Activated CD8-positive, alpha-beta memory T cell treated with anti-CD3 and anti-CD28 coated beads for 4 hours (primary cell): ENCODE measurements around the gene PSMB11.

Experiments
- DNase-seq, 2 donors: peaks; one replicate each; pipeline ENCODE4 v3.0.0-alpha.2; 2020; ENCODE audit warnings: low read depth in 2 of 2

Gene PSMB11

GRCh38 chr14:23043754-23044153 is 1.7 kb downstream of the PSMB11 start:
- DNase-seq, result no peak

DNA sequence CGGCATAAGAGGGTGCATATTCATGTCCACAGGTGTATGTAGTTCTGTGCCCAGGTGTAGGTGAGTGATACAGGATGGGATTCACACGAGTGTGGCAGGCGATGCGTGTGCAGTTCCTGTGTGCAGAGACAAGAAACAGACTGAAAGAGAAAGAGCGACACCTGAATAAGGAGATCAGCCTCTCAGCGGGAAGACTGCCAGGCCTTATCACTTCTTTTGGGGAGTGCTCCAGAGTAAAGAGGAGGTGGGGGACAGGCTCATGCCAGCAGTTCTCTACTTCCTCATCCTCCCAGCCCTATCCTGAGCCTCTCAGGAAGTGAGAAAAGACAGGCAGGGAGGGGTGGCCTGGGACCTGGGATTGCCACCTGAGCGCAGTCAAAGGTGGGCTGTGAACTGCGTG is 2.8 kb downstream of the PSMB11 start:
- DNase-seq, result no peak

GRCh38 chr14:23045419-23046357 is 3.7 kb downstream of the PSMB11 start:
- DNase-seq, result no peak

DNA sequence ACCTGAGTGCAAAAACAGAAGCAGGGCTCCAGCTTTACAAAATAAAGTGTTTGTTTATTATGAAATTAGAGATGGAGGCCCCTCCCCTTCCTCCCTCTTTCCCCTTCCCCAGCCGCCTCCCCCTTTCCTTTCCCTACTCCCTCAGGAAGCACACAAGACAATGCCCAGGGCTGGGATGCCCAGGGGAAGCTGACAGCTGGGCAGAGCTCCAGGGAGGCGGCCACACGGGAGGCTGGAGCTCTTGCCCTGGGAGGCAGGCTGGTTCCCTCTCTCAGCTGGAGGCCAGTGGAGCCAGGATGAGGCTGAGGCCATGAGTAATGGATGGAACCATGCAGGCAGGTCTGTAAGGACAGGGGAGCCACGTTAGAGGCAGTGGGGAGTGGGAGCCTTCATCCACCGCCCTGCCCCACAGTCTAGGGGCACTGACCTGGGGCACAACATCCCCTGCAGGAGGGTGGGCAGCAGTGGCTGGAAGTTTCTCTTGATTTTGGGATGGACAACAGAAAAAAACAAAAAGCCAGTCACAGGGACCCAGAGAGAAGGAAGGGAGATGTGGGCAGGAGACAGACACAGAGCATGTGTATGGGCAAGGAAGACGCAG is 5.1 kb downstream of the PSMB11 start:
- no peak for DNase-seq

GRCh38 chr14:23047751-23048693 is 6.0 kb downstream of the PSMB11 start:
- DNase-seq, result no peak

- DNase-seq, result no peak
Observed at GRCh38 chr14:23049011-23049410, 7.0 kb downstream of the PSMB11 start.

DNA sequence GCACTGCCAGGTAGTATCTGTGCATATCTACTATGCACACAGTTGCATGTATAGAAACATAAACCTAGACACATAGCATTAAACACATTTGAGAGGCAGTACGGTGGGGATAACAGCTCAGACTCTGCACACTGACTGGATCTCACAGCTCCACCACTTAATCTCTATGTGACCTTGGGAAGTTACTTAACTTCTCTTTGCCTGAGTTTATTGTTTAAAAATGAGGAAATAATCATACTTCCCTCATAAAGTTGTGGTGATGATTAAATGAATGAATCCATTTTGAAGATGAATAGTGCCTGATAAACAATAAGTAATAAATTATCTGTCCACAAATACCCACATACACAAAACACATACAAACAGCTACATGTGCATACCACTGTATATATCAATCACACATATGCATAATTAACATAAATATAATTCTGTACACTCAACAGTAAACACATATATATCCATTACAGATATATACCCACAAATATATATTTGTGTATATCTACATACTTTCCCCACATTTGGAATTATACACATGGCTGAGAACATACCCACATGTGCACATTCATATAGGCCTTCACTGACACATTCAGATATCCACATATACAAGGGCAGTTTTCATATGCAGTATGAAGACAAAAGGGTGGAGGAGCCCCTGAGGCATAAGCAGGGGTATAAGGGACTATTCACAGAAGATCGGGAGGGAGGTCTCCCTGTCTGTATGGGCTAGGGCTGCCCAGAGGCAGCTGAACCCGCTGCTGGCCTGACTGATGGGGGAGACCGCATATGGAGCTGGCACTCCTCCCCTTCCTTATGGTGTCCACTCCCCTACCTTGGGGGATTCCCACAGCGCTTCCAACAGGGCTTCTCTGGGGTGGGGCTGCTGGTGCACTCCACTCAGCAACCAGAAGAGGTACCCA is 9.4 kb downstream of the PSMB11 start:
- DNase-seq, result no peak

GRCh38 chr14:23052182-23052623 is 10.2 kb downstream of the PSMB11 start:
- DNase-seq, result no peak

DNA sequence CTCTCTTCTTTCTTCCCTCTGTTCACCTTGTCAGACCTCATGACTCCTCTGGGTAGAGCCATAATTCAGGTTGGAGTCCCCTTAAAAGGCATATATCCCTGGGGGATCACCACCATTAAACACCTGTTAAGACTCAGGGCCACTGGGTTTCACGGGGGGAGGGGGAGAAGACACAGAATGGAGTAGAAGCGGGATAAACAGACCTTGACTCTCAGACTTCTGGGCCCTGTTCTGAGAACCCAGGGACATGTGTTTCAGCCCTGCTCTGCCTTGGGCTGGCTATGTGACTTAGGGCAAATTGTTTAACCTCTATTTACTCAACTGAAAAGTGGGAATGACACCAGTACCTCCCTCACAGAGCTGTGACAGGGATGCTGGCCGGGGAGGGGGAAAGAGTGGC is 10.7 kb downstream of the PSMB11 start:
- no peak for DNase-seq

DNA sequence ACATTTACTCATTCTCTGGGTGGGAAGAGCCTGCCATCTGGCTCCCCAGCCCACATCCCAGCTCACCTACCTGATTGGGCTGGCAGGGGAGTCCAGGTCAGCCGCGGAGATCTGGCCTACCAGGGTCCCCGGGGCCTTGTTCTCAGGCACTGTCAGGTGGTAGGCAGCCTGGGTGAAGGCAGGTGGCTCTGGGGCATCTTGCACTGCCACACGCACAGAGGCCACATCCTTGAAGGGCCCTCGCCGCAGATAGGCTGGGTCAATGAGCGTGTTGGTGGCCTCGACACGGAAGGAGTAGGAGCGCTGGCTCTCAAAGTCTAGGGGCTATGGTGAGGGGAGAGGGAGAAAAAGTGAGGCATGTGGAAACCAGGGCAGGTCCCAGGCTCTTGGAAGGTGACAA is 11.4 kb downstream of the PSMB11 start:
- no peak for DNase-seq

GRCh38 chr14:23054000-23054811 is 12.2 kb downstream of the PSMB11 start:
- no peak for DNase-seq

- DNase-seq, result no peak
Observed at GRCh38 chr14:23055147-23055550, 13.1 kb downstream of the PSMB11 start.

GRCh38 chr14:23055621-23056144 is 13.7 kb downstream of the PSMB11 start:
- DNase-seq, result no peak

- DNase-seq, result peak in 1 of 2 donors; percentile 57
Observed at GRCh38 chr14:23056145-23056955, 14.3 kb downstream of the PSMB11 start.

DNA sequence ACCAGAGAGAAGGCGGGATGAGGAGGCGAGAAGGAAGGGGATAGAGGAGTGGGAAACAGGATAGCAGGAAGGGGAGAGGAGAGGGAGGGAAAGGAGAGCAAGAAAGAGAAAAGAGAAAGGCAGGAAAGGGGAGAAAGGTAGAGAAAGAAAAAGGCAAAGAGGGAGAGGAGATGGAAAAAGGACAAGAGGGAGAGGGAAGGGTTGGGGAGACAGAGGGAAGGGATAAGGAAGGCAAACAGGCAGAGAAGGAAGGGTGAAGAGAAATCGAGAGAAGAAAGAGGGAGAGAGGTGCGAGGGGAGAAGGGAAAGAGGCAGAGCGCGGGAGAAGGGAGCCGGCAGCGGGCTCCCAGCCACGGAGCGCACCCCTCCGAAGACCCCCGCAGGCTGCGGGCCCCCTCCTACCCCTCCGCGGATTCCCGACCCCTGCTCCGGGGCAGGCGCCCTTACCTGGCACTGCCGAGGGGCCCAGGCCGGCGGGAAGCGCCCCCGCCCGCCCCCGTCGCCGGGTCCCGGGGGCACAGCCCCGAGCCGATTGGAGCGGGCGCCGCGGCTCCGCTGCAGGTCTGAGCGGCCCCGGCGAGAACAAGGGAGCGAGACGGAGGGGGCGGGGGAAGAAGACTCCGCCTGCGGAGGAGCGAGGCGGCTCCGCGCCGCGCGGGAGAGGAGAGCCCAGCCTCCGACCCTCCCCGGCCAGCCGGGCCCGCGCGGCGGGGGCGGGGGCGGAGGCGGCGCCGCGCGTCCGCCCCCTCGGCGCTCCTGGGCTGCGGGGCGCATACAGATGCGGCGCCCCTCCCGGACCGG is 15.1 kb downstream of the PSMB11 start, which contains the start of gene CDH24:
CDH24 (minus strand) TSS at position 565 of the 801 bp plus-strand sequence. CDS start 1,787 bp downstream, outside the sequence.
- peak in 1 of 2 donors; percentile 48 for DNase-seq

GRCh38 chr14:23057757-23058653 is 16.0 kb downstream of the PSMB11 start:
- DNase-seq, result peak; percentile 68 to 71
